HepG2 (cell line): ENCODE measurements around the gene SPRYD3. TPM values are rescaled to one million over a fixed set of nuclear protein-coding genes. Genes with fewer than 3 reads are reported as not detected.

Experiments used
- CAMTA2 ChIP-seq: sonication (generic); formaldehyde crosslinking; IDR thresholded peaks from 2 replicates; pipeline ENCODE4 v1.4.0; 2020; ENCODE audit warnings: mild to moderate bottlenecking, missing genetic modification reagents, borderline replicate concordance
- CREBL2 ChIP-seq: sonication (generic); formaldehyde crosslinking; IDR thresholded peaks from 2 replicates; pipeline ENCODE4 v1.8.1; 2023; ENCODE audit warnings: missing genetic modification reagents, mild to moderate bottlenecking, borderline replicate concordance
- ELF4 ChIP-seq: sonication (generic); formaldehyde crosslinking; IDR thresholded peaks from 2 replicates; pipeline ENCODE4 v1.5.0; 2020; ENCODE audit warnings: missing genetic modification reagents, mild to moderate bottlenecking, moderate library complexity, borderline replicate concordance
- GATA4 ChIP-seq: sonication (generic); IDR thresholded peaks from 2 replicates; pipeline ENCODE4 v1.6.1; 2016; ENCODE audit warnings: antibody characterized with exemption, low read depth, borderline replicate concordance
- HES4 ChIP-seq: sonication (generic); formaldehyde crosslinking; IDR thresholded peaks from 2 replicates; pipeline ENCODE4 v1.9.0; 2021; ENCODE audit warnings: mild to moderate bottlenecking, missing genetic modification reagents, borderline replicate concordance
- HMGXB3 ChIP-seq: sonication (generic); formaldehyde crosslinking; IDR thresholded peaks from 2 replicates; pipeline ENCODE4 v1.4.0; 2020; ENCODE audit warnings: missing genetic modification reagents, borderline replicate concordance
- JUNB ChIP-seq: sonication (generic); formaldehyde crosslinking; IDR thresholded peaks from 2 replicates; pipeline ENCODE4 v1.8.0; 2022; ENCODE audit warnings: missing genetic modification reagents, mild to moderate bottlenecking, borderline replicate concordance
- KDM4B ChIP-seq: sonication (generic); formaldehyde crosslinking; IDR thresholded peaks from 2 replicates; pipeline ENCODE4 v1.4.0; 2020; ENCODE audit warnings: missing genetic modification reagents
- NBN ChIP-seq: fragments of 450-650 bp; conservative IDR thresholded peaks from 2 replicates; pipeline ENCODE4 v1.6.1; 2017
- NCOR1 ChIP-seq: fragments of 200-600 bp; sonication (generic); IDR thresholded peaks from 2 replicates; pipeline ENCODE4 v1.7.0; 2017; ENCODE audit warnings: antibody characterized with exemption, low read length, borderline replicate concordance
- NONO ChIP-seq, 2 experiments: fragments of 450-650 bp in 1 of 2; sonication (generic) in 1 of 2; formaldehyde crosslinking in 1 of 2; IDR thresholded peaks in 1 of 2; conservative IDR thresholded peaks in 1 of 2; 2 replicates each; pipeline versions ENCODE4 v1.6.1 to v1.8.0; 2017 to 2022; ENCODE audit warnings: mild to moderate bottlenecking in 1 of 2, missing genetic modification reagents in 1 of 2, moderate library complexity in 1 of 2
- PAXIP1 ChIP-seq: sonication (generic); formaldehyde crosslinking; conservative IDR thresholded peaks from 2 replicates; pipeline ENCODE4 v1.4.0; 2020; ENCODE audit warnings: mild to moderate bottlenecking, missing genetic modification reagents, moderate library complexity
- POGK ChIP-seq: sonication (generic); formaldehyde crosslinking; conservative IDR thresholded peaks from 2 replicates; pipeline ENCODE4 v1.8.0; 2022; ENCODE audit warnings: mild to moderate bottlenecking, moderate library complexity, missing genetic modification reagents
- POLR2A ChIP-seq, 2 experiments: IDR thresholded peaks; 2 replicates each; pipeline ENCODE4 v1.6.1; 2011; ENCODE audit warnings: low read depth in 2 of 2, low read length in 2 of 2, mild to moderate bottlenecking in 1 of 2, moderate library complexity in 1 of 2; ENCODE audit not compliant: insufficient read depth in 1 of 2
- SRSF9 ChIP-seq: fragments of 200-400 bp; formaldehyde crosslinking; IDR thresholded peaks from 2 replicates; pipeline ENCODE4 v1.6.1; 2018; ENCODE audit warnings: borderline replicate concordance, mild to moderate bottlenecking, low read depth, low read length; ENCODE audit not compliant: insufficient read depth, poor library complexity, severe bottlenecking
- XBP1 ChIP-seq: sonication (generic); formaldehyde crosslinking; IDR thresholded peaks from 2 replicates; pipeline ENCODE4 v1.5.0; 2020; ENCODE audit warnings: missing genetic modification reagents
- polyA plus RNA-seq, 8 experiments: library from polyadenylated mRNA; depleted of rRNA in 3 of 8; stranded (reverse) in 7 of 8; unstranded in 1 of 8; fragments of >200 nt; fragmentation: Illumina TruSeq in 4 of 8; extraction: Trizol in 4 of 8; gene quantifications; 2 replicates each; pipeline versions ENCODE4 v1.2.1 to v1.2.3, GENCODE V29; 2011 to 2016; ENCODE audit warnings: low read depth in 4 of 8, missing spikeins in 1 of 8, mixed read lengths in 1 of 8; ENCODE audit not compliant: insufficient read depth in 1 of 8
- total RNA-seq, 5 experiments: library from RNA; depleted of rRNA; stranded (reverse); fragments of >200 nt; fragmentation: Illumina TruSeq; extraction: Trizol; gene quantifications; 2 replicates each; pipeline ENCODE4 v1.2.3, GENCODE V29; 2016; ENCODE audit warnings: low read depth in 1 of 5

SPRYD3 gene
- total and polyA plus RNA-seq, 2 of the 13 experiments (the other 11 are each of a cell fraction or from before 2014, with no cell fraction given) = 9.0 to 9.2 TPM

GRCh38 chr12:53051058-53051880, 27.9 kb downstream of the SPRYD3 start (continued):
- 0 out of 2 replicates have a peak, but pooled peaks have one; percentile 45 for TF ChIP-seq HMGXB3 (CRISPR knock-in tag)
- no peak for TF ChIP-seq SRSF9
- no peak for TF ChIP-seq NBN
- TF ChIP-seq ELF4 (CRISPR knock-in tag) = 0 out of 2 replicates have a peak, but pooled peaks have one; percentile 57
- no peak for TF ChIP-seq NONO (IDR thresholded peaks at IDR 0.05)
- 0 out of 2 replicates have a peak, but pooled peaks have one; percentile 45 for TF ChIP-seq NONO (CRISPR knock-in tag; conservative IDR thresholded peaks at IDR 0.05)
- no peak for TF ChIP-seq XBP1 (CRISPR knock-in tag)
- TF ChIP-seq NCOR1 = peak; percentile 50; the same call in 1 of the 2 replicates
- peak; percentile 86 for TF ChIP-seq PAXIP1 (CRISPR knock-in tag)
- TF ChIP-seq CREBL2 (CRISPR knock-in tag) = no peak
- peak; percentile 27; the same call in 1 of the 2 replicates for TF ChIP-seq GATA4
- TF ChIP-seq POGK (CRISPR knock-in tag) = 0 out of 2 replicates have a peak, but pooled peaks have one; percentile 14
- TF ChIP-seq KDM4B = no peak
- TF ChIP-seq POLR2A (IDR thresholded peaks at IDR 0.05; ENCODE audit: insufficient read depth in 1 of 2, low read depth in 2 of 2, low read length in 2 of 2) = no peak; a peak in 2 of 4 replicates
- TF ChIP-seq HES4 (CRISPR knock-in tag) = no peak
- no peak for TF ChIP-seq JUNB (CRISPR knock-in tag)
- no peak for TF ChIP-seq CAMTA2 (CRISPR knock-in tag)
